Mucosa of descending colon (tissue), 3 donors: ENCODE data around the gene CCNF. TPM values are rescaled to one million over a fixed set of nuclear protein-coding genes. Genes with fewer than 3 reads are reported as not detected.
"Not testable (repeated sequence)": the region's sequence is repeated elsewhere in the genome, so short reads cannot be mapped to it uniquely, and the experiment has no call there.

Source experiments
- ATAC-seq: fragments of 200-7000 bp; cut with Tn5 transposase; one replicate; pipeline ENCODE4 v1.9.1; 2020; ENCODE audit warnings: mild to moderate bottlenecking, moderate library complexity
- DNase-seq, 3 donors: peaks; one replicate each; pipeline ENCODE4 v3.0.0-alpha.2; 2020
- H3K36me3 ChIP-seq: fragments of 200-600 bp; one replicate; pipeline ENCODE4 v1.8.0; 2021; ENCODE audit warnings: low read depth, mild to moderate bottlenecking
- H3K4me1 ChIP-seq: fragments of 200-600 bp; one replicate; pipeline ENCODE4 v1.8.0; 2021; ENCODE audit warnings: low read depth, mild to moderate bottlenecking
- H3K4me3 ChIP-seq: fragments of 200-600 bp; one replicate; pipeline ENCODE4 v1.8.0; 2021; ENCODE audit warnings: mild to moderate bottlenecking
- H3K9me3 ChIP-seq: fragments of 200-600 bp; one replicate; pipeline ENCODE4 v1.8.0; 2021; ENCODE audit warnings: mild to moderate bottlenecking
- CTCF ChIP-seq: fragments of 200-600 bp; IDR thresholded peaks from one replicate; pipeline ENCODE4 v1.8.0; 2022; ENCODE audit warnings: antibody characterized with exemption, mild to moderate bottlenecking
- intact Hi-C, 2 donors: fragments of 100-400 bp; cut with DNase I in 1 of 2; cut with micrococcal nuclease in 1 of 2; formaldehyde crosslinking; loops; one replicate each; pipeline versions ENCODE4 v1.11.0 to v1.11.1; 2022; cut with DNase I, micrococcal nuclease
- long read RNA-seq, 2 donors: library from polyadenylated mRNA; unstranded; transcript quantifications; one replicate each; pipeline ENCODE4 v2.0.0, GENCODE V29; 2019 to 2021
- total RNA-seq, 3 donors: library from RNA; stranded (reverse); fragmentation: NEBNext Ultra II Directional in 2 of 3; extraction: Animal tissue kit (Norgen Biotek cat#: 25700) in 2 of 3; gene quantifications; one replicate each; pipeline versions ENCODE4 v1.2.1 to v1.2.4, GENCODE V29; 2021 to 2023
- donor health status: DM: no; HTN: no; CAD: no; lungs with moderate emphysema.
- donor health status: DM: no; HTN: no; CAD: no.
- donor health status: DM: no; HTN: yes; CAD: no.

Gene CCNF
- 10 to 100 TPM in 1 of 3 donors, 1 to 10 TPM in 2; 3.4 to 12.7 (median 3.7) TPM for total RNA-seq
- long read RNA-seq, donor 1, full-length matches to known transcripts: 3 of 10 reads
- long read RNA-seq, donor 1, partial matches to known transcripts: 3 of 10 reads
- long read RNA-seq, donor 1, other reads (novel, unspliced or antisense): 4 of 10 reads
- long read RNA-seq, donor 2, full-length matches to known transcripts: 3 of 7 reads
- long read RNA-seq, donor 2, partial matches to known transcripts: 0 of 7 reads
- long read RNA-seq, donor 2, other reads (novel, unspliced or antisense): 4 of 7 reads

- peak; percentile 96 for ATAC-seq
- intact Hi-C loops: no loop called here
These were observed at the start of gene CCNF for GRCh38 chr16:2429034-2429770. Gene CCNF (plus strand): TSS chr16:2429447. CDS start chr16:2429482, 35 bp downstream.

GRCh38 chr16:2383501-2383900 lies 45.7 kb upstream of the CCNF start:
- intact Hi-C loops: no loop called here
- no peak for ATAC-seq

More at GRCh38 chr16:2429034-2429770, at the start of gene CCNF:
- Histone ChIP-seq H3K9me3 (no peaks in the 10 kb centered on the region), H3K4me1 (peaks cover 8% of the 10 kb centered on the region), H3K36me3 (no peaks in the 10 kb centered on the region), H3K4me3 (peak within 1 kb of the TSS; percentile 56)
- peak; percentile 98 to 99 (median 99) for DNase-seq
- TF ChIP-seq CTCF: no peak

GRCh38 chr16:2384426-2384825 lies 44.8 kb upstream of the CCNF start:
- ATAC-seq (no peak), DNase-seq (no peak)
- no peak for TF ChIP-seq CTCF

More at GRCh38 chr16:2383501-2383900, 45.7 kb upstream of the CCNF start:
- no peak overlapping the region for H3K4me3 ChIP-seq
- TF ChIP-seq CTCF: no peak
- H3K9me3 ChIP-seq: no peaks in the 10 kb centered on the region
- no peaks in the 10 kb centered on the region for H3K4me1 ChIP-seq
- DNase-seq: no peak
- H3K36me3 ChIP-seq: no peaks in the 10 kb centered on the region

GRCh38 chr16:2385190-2385836 lies 43.9 kb upstream of the CCNF start:
- peak; percentile 41 for ATAC-seq

More at GRCh38 chr16:2384426-2384825, 44.8 kb upstream of the CCNF start:
- peaks cover 8% of the 10 kb centered on the region for H3K9me3 ChIP-seq
- H3K4me1 ChIP-seq: no peaks in the 10 kb centered on the region
- H3K4me3 ChIP-seq: no peak overlapping the region
- intact Hi-C loops: no loop called here
- no peaks in the 10 kb centered on the region for H3K36me3 ChIP-seq

GRCh38 chr16:2385982-2386381 lies 43.3 kb upstream of the CCNF start:
- intact Hi-C loops, H3K4me1 ChIP-seq, H3K36me3 ChIP-seq, DNase-seq, ATAC-seq, H3K9me3 ChIP-seq, H3K4me3 ChIP-seq: not testable (repeated sequence)

More at GRCh38 chr16:2385190-2385836, 43.9 kb upstream of the CCNF start:
- no peaks in the 10 kb centered on the region for H3K4me1 ChIP-seq
- no peak for DNase-seq
- H3K9me3 ChIP-seq: peaks cover 9% of the 10 kb centered on the region
- no peak overlapping the region for H3K4me3 ChIP-seq
- intact Hi-C loops: no loop called here
- no peak for TF ChIP-seq CTCF
- no peaks in the 10 kb centered on the region for H3K36me3 ChIP-seq

- H3K4me3 ChIP-seq: no peak overlapping the region
- H3K4me1 ChIP-seq: no peaks in the 10 kb centered on the region
- H3K9me3 ChIP-seq: peaks cover 9% of the 10 kb centered on the region
- ATAC-seq: no peak
- intact Hi-C loops: no loop called here
- TF ChIP-seq CTCF: no peak
- no peak for DNase-seq
- no peaks in the 10 kb centered on the region for H3K36me3 ChIP-seq
These were observed 42.3 kb upstream of the CCNF start for GRCh38 chr16:2386990-2387389.
